ENCODE measurements around the gene ASTE1. TPM values are rescaled to one million over a fixed set of nuclear protein-coding genes. Genes with fewer than 3 reads are reported as not detected.
A peak's percentile ranks its signal among the peaks of the same experiment; 100 is the strongest.
"Not testable (repeated sequence)": the region's sequence is repeated elsewhere in the genome, so short reads cannot be mapped to it uniquely, and the experiment has no call there.

ASTE1 gene
- total RNA-seq, 1 donor from 2014 or later = 4.0 TPM

GRCh38 chr3:131053043-131053859 lies 26.6 kb upstream of the ASTE1 start:
- Histone ChIP-seq H3K36me3 (no peaks in the 10 kb centered on the region), H3K27ac (replicated peaks) (no peak overlapping the region), H3K9me3 (replicated peaks) (no peaks in the 10 kb centered on the region), H3K4me1 (no peaks in the 10 kb centered on the region), H3K4me3 (no peak overlapping the region), H3K27me3 (ENCODE audit: low read depth) (no peaks in the 10 kb centered on the region)
- peak; percentile 66 for TF ChIP-seq CTCF (IDR thresholded peaks at IDR 0.05; ENCODE audit: borderline replicate concordance)
- DNase-seq = no peak
- intact Hi-C loops (cut with micrococcal nuclease) = no loop called here

- intact Hi-C loops (cut with micrococcal nuclease) = no loop called here
Observed at GRCh38 chr3:131050001-131050400, 23.4 kb upstream of the ASTE1 start.

GRCh38 chr3:131048030-131048429 lies 21.4 kb upstream of the ASTE1 start:
- Histone ChIP-seq H3K27me3 (ENCODE audit: low read depth) (no peaks in the 10 kb centered on the region), H3K4me1 (no peaks in the 10 kb centered on the region), H3K27ac (replicated peaks) (no peak overlapping the region), H3K4me3 (no peak overlapping the region), H3K9me3 (replicated peaks) (peaks cover 8% of the 10 kb centered on the region), H3K36me3 (no peaks in the 10 kb centered on the region)
- no peak for TF ChIP-seq CTCF (IDR thresholded peaks at IDR 0.05; ENCODE audit: borderline replicate concordance)
- no peak for DNase-seq
- intact Hi-C loops (cut with micrococcal nuclease) = no loop called here

More at GRCh38 chr3:131050001-131050400, 23.4 kb upstream of the ASTE1 start:
- no peaks in the 10 kb centered on the region for H3K4me1 ChIP-seq
- no peak overlapping the region for H3K4me3 ChIP-seq
- TF ChIP-seq CTCF (IDR thresholded peaks at IDR 0.05; ENCODE audit: borderline replicate concordance) = no peak
- no peak overlapping the region for H3K27ac ChIP-seq (replicated peaks)
- peaks cover under 1% of the 10 kb centered on the region for H3K9me3 ChIP-seq (replicated peaks)
- no peaks in the 10 kb centered on the region for H3K36me3 ChIP-seq
- no peaks in the 10 kb centered on the region for H3K27me3 ChIP-seq (ENCODE audit: low read depth)
- DNase-seq = no peak

- H3K9me3 ChIP-seq (replicated peaks) = peaks cover 8% of the 10 kb centered on the region
- no peak overlapping the region for H3K27ac ChIP-seq (replicated peaks)
- intact Hi-C loops (cut with micrococcal nuclease) = no loop called here
- no peak overlapping the region for H3K4me3 ChIP-seq
- no peak for TF ChIP-seq CTCF (IDR thresholded peaks at IDR 0.05; ENCODE audit: borderline replicate concordance)
- no peaks in the 10 kb centered on the region for H3K27me3 ChIP-seq (ENCODE audit: low read depth)
- no peaks in the 10 kb centered on the region for H3K36me3 ChIP-seq
- no peak for DNase-seq
- no peaks in the 10 kb centered on the region for H3K4me1 ChIP-seq
Observed at GRCh38 chr3:131047582-131047981, 21.0 kb upstream of the ASTE1 start.

GRCh38 chr3:131042271-131042985 lies 15.8 kb upstream of the ASTE1 start:
- not testable (repeated sequence) for DNase-seq

GRCh38 chr3:131038326-131038725 lies 11.7 kb upstream of the ASTE1 start:
- TF ChIP-seq CTCF (IDR thresholded peaks at IDR 0.05; ENCODE audit: borderline replicate concordance) = no peak
- Histone ChIP-seq H3K27ac (replicated peaks) (no peak overlapping the region), H3K4me3 (no peak overlapping the region), H3K9me3 (replicated peaks) (no peaks in the 10 kb centered on the region), H3K36me3 (no peaks in the 10 kb centered on the region), H3K4me1 (no peaks in the 10 kb centered on the region), H3K27me3 (ENCODE audit: low read depth) (no peaks in the 10 kb centered on the region)
- intact Hi-C loops (cut with micrococcal nuclease) = no loop called here
- no peak for DNase-seq

More at GRCh38 chr3:131042271-131042985, 15.8 kb upstream of the ASTE1 start:
- H3K4me1 ChIP-seq; H3K27ac ChIP-seq (replicated peaks); H3K27me3 ChIP-seq (ENCODE audit: low read depth); H3K36me3 ChIP-seq; H3K9me3 ChIP-seq (replicated peaks); H3K4me3 ChIP-seq; intact Hi-C loops (cut with micrococcal nuclease): not testable (repeated sequence)

Measured in left ventricle myocardium inferior (tissue), 1 donor.